NCI-H2081 (cell line): ENCODE results near the gene MAT2B.

Source experiments
- DNase-seq, 2 experiments: peaks; one replicate each; lab custom pipeline; 2025; lab: John Stamatoyannopoulos, UW

Gene MAT2B

GRCh38 chr5:163551156-163551555 is 45.7 kb downstream of the MAT2B start:
- DNase-seq: no peak

- no peak for DNase-seq
Observed at GRCh38 chr5:163552536-163552935, 47.1 kb downstream of the MAT2B start.

- no peak for DNase-seq
Observed at GRCh38 chr5:163561339-163561738, 55.9 kb downstream of the MAT2B start.

GRCh38 chr5:163562071-163562470 is 56.7 kb downstream of the MAT2B start:
- DNase-seq: no peak

GRCh38 chr5:163563112-163563511 is 57.7 kb downstream of the MAT2B start:
- DNase-seq: no peak

- no peak for DNase-seq
Observed at GRCh38 chr5:163563880-163564279, 58.5 kb downstream of the MAT2B start.

GRCh38 chr5:163564321-163564938 is 59.0 kb downstream of the MAT2B start:
- peak; percentile 62 to 67 for DNase-seq

- DNase-seq: no peak
Observed at GRCh38 chr5:163565492-163565891, 60.1 kb downstream of the MAT2B start.

GRCh38 chr5:163565931-163566608 is 60.7 kb downstream of the MAT2B start:
- peak; percentile 15 to 47 for DNase-seq

- DNase-seq: no peak
Observed at GRCh38 chr5:163566678-163567077, 61.3 kb downstream of the MAT2B start.

GRCh38 chr5:163567811-163568210 is 62.4 kb downstream of the MAT2B start:
- DNase-seq: no peak
